Globus pallidus (tissue), 1 donor: Measurements from ENCODE around the gene GSK3B.

Experiments used
- DNase-seq: peaks from one replicate; pipeline ENCODE4 v3.0.0-alpha.2; 2015; ENCODE audit warnings: low spot score

The GSK3B gene

DNA sequence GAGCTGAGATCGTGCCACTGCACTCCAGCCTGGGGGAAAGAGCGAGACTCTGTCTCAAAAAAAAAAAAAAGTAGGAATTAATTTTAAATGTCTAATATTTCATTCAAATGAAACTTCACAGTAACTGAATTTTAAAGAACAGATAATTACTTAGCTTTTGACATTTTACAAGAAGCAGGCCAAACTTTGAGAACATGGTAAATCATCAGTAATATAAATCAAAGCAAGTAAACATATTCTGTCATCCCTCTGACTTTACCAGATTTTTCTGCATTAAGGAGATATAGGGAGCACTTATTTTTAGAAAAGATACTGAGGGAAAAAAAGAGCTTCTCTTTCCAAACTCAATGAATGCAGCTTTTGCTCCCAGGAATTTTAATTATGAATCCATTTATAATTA is 275.3 kb downstream of the GSK3B start:
- DNase-seq = no peak

DNA sequence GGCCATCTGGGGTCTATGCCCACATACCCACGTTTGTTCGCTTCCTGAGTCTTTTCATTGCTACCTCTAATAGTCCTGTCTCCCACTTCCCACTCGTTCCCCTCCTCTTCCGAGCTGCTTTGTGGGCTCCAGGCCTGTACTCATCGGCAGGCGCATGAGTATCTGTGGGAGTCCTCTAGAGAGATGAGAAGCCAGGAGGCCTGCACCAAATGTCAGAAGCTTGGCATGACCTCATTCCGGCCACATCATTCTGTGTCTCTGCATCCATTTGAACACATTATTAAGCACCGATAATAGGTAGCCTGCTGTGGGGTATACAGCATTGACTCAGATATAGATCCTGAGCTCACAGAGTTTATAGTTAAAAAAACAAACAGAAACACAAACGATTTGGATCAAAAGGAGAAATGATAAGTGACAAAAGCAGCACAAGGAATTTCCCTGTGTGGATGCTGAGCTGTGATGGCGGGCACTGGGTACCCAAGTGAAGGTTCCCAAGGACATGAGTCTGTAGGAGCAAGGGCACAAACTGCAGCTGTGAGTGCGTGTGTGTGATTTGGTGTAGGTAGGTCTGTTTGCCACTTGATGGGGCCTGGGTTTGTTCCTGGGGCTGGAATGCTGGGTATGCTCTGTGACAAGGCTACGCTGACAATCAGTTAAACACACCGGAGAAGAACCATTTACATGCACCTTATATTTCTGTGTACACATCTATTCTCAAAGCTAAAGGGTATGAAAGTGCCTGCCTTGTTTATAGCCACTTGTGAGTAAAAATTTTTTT is 276.5 kb downstream of the GSK3B start:
- no peak for DNase-seq

DNA sequence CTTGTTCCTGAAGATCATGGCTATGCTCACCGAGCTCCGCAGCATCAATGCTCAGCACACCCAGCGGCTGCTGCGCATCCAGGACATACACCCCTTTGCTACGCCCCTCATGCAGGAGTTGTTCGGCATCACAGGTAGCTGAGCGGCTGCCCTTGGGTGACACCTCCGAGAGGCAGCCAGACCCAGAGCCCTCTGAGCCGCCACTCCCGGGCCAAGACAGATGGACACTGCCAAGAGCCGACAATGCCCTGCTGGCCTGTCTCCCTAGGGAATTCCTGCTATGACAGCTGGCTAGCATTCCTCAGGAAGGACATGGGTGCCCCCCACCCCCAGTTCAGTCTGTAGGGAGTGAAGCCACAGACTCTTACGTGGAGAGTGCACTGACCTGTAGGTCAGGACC is 277.2 kb downstream of the GSK3B start:
- DNase-seq = no peak

DNA sequence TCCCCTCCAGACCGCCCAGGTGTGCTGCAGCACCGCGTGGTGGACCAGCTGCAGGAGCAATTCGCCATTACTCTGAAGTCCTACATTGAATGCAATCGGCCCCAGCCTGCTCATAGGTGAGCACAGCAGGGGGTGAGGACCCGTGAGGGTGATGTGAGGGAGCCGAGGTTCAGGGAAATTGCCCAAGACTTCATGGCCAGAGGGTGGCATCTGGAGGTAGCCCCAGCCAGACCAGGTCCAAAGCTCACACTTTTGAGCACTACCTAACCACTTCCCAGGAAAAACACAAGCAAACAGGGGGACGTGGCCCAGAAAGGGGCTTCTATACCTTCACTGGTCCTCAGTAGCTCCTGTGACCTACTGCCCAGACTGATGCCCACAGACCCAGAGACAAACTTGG is 278.5 kb downstream of the GSK3B start:
- no peak for DNase-seq

- no peak for DNase-seq
Observed at GRCh38 chr3:119812491-119813058, 281.7 kb downstream of the GSK3B start.

GRCh38 chr3:119810018-119810435 is 284.2 kb downstream of the GSK3B start:
- peak; percentile 5 for DNase-seq

- no peak for DNase-seq
Observed at GRCh38 chr3:119809249-119810017, 284.8 kb downstream of the GSK3B start.

DNA sequence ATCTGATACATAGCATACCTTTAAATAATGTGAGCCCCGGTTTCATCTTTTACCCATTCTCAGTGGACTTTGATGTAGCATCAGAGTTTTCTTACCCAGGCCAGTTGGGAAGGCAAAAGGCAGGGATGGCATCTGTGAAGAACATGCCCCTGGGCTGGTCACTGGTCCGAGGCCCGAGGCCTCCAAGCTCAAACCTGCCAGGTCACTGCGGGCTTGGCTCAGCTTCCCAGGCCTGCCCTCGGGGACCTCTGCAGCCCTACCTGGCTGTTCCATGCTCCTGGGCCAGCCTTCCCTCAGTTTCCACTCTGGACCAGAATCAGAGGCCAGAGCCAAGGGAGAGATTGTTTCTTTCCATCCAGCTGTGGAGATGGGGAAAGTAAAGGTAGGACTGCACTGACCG is 285.4 kb downstream of the GSK3B start:
- DNase-seq = no peak

DNA sequence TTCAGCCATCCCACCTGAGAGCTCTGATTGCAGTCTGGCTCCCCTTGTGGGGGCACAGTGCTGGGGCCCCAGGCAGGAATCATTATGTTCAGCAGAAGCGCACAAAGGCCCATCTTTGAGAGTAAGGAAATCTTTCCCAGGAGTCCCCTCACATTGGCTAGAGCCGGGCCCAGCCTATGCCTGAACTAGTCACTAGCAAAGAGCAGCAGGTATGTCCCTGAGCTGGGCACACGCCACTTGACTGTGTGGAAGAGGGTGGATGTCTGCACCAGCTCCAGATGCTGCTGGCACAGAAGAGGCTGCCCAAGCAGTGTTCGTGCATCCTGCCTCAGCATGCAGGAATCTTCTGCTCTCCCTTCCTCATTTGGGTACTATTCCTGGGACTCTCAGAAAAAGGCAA is 286.0 kb downstream of the GSK3B start:
- DNase-seq = no peak

GRCh38 chr3:119800844-119801243 is 293.4 kb downstream of the GSK3B start:
- no peak for DNase-seq

GRCh38 chr3:119796785-119797184 is 297.5 kb downstream of the GSK3B start:
- DNase-seq = no peak

DNA sequence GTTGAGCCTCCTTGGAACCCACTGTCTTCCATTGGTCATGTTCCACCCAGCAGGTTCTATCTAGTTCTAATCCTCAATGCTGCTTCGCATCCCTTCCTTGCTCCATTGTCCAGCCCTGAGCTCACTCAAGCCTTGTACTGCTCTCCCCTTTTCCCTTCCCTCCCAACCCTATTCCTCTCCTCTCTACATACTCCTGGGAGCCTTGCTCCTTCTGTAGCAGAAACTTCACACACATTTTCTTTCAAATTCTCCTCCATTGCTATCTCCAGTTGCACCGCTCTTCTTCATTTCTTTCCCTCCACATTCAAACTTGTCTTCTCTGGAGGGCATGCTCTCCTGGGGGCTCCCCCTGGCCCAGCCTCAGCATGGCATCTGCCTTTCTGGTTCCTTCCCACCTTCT is 297.9 kb downstream of the GSK3B start:
- DNase-seq = no peak

DNA sequence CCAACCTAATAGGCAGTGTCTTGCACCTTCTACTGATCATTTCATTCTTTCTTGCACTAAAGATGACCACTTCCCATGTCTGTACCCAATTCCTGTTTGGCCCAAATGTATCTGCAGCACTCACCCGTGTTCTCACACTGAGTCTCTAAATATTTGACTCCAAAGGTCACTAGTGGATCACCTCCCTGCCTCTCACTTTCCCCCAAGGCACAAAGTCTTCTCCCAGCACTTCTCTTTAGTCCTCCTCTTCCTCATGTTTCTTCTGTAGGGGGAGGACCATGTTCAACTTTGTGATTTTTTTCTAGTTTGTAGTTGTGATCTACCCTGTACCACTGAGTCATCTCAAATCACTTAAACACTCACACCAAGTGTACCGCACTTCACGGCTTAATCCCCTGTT is 298.4 kb downstream of the GSK3B start:
- DNase-seq = no peak

DNA sequence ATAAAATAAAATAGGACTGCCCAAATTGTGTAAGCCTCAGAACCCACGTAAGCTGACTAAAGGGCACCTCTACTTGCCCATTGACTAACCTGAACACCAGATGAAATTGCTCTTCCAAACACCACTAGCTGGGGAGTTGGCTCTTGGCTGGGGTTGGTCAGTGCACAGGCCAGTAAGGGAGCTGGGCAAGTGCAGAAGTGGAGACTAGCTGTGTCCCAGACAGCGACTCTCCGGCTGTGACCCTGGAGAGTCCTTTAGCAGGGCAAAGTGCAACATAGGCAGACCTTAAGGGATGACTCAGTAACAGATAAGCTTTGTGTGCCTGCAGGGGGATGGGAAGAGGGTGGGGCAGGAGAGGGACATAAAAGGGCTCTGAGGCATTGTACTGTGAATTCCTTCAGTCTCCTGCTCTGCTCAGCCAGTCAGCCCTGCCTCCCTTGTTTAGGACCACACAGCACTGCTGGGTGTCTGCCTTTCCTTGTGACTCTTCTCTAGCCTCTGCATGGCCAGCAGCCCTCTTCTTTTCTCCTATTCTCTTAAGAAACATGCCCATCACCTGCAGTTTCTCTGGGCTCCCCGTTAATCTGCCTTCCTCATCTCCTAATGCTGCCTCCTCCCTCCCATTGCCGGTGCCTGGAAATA is 299.2 kb downstream of the GSK3B start:
- DNase-seq = no peak

DNA sequence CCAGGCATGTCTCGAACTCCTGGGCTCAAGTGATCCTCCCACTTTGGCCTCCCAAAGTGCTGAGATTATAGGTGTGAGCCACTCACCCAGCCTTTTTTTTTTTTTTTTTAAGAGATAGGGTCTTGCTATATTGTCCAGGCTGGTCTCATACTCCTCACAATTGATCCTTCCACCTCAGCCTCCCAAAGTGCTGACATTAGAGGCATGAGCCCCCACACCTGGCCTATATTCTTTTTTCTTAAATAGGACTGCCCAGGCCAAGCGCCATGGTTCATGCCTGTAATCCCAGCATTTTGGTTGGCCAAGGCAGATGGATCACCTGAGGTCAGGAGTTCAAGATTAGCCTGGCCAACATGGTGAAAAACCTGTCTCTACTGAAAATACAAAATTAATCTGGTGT is 299.8 kb downstream of the GSK3B start:
- no peak for DNase-seq

DNA sequence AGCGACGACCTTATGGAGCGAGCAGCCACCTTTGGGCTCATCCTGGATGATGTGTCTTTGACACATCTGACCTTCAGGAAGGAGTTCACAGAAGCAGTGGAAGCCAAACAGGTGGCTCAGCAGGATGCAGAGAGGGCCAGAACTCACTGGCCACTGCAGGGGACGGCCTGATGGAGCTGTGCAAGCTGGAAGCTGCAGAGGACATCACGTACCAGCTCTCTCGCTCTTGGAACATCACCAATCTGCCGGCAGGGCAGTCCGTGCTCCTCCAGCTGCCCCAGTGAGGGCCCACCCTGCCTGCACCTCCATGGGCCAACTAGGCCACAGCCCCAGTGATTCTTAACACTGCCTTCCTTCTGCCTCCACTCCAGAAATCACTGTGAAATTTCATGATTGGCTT is 302.0 kb downstream of the GSK3B start:
- DNase-seq = no peak

GRCh38 chr3:119790369-119790768 is 303.9 kb downstream of the GSK3B start:
- DNase-seq = no peak

- DNase-seq = no peak
Observed at GRCh38 chr3:119786409-119786808, 307.8 kb downstream of the GSK3B start.

DNA sequence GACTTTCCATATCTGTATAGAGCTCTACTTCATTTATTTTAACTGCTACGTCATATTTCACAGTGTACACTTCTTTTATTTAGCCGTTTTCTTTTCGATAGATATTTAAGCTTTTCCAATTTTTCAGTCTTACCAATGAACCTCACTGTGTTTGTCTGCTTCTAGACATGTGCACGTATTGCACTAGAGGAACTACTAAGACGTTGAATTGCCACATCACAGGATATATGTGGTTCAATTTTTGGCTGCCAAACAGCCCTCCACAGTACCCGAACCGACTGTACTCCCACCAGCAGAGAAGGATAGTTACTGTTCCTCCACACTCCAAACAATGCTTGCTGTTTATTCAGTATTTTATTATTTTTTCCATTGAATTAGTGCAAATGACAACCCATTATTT is 310.4 kb downstream of the GSK3B start:
- no peak for DNase-seq

GRCh38 chr3:119783255-119783654 is 311.0 kb downstream of the GSK3B start:
- DNase-seq = no peak

DNA sequence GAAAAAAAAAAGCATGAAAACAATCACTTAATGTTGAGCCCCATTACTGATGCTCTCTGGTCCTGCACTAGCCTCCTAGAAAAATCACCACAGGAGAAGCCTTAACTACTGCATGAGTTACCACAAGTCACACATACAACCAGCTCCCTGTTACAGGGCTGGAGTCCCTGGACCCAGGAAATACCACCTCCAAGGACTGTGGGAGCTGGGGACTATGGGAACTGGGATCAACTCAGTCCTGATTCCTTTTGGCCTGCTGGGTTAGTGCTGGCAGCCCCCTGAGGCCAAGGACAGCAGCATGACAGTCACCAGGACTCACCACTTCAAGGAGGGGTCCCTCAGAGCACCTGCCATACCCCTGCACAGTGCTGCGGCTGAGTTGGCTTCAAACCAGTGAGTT is 311.8 kb downstream of the GSK3B start:
- DNase-seq = no peak

- no peak for DNase-seq
Observed at GRCh38 chr3:119781330-119782198, 312.7 kb downstream of the GSK3B start, which contains the start of gene NR1I2. Gene NR1I2, plus strand, starts transcription at chr3:119782101.
